PC-9 (cell line): ENCODE data around the gene PAQR4.

Experiments used
- EZH2 ChIP-seq: fragments of 200-600 bp; sonication (generic); IDR thresholded peaks from 2 replicates; pipeline ENCODE4 v1.8.0; 2017; ENCODE audit warnings: antibody characterized with exemption, low read depth
- TF ChIP-seq, protein P1 (sequence below): fragments of 200-600 bp; sonication (generic); conservative IDR thresholded peaks from 2 replicates; pipeline ENCODE4 v1.6.1; 2017; ENCODE audit warnings: mixed run types, antibody characterized with exemption, mild to moderate bottlenecking, moderate library complexity

DNA sequence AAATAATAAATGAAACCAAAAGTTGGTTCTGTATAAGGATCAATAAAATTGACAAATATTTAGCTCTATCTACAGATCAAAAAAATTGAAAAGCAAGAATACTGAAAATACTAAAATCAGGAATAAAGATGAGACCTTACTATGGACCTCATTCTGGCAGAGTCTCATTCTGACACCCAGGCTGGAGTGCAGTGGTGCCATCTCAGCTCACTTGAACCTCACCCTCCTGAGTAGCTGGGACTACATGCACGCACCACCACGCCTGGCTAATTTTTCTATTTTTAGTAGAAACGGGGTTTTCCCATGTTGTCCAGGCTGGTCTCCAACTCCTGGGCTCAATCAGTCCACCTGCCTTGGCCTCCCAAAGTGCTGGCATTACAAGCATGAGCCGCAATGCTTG, 27.1 kb upstream of the PAQR4 start:
- TF ChIP-seq, protein P1, sequence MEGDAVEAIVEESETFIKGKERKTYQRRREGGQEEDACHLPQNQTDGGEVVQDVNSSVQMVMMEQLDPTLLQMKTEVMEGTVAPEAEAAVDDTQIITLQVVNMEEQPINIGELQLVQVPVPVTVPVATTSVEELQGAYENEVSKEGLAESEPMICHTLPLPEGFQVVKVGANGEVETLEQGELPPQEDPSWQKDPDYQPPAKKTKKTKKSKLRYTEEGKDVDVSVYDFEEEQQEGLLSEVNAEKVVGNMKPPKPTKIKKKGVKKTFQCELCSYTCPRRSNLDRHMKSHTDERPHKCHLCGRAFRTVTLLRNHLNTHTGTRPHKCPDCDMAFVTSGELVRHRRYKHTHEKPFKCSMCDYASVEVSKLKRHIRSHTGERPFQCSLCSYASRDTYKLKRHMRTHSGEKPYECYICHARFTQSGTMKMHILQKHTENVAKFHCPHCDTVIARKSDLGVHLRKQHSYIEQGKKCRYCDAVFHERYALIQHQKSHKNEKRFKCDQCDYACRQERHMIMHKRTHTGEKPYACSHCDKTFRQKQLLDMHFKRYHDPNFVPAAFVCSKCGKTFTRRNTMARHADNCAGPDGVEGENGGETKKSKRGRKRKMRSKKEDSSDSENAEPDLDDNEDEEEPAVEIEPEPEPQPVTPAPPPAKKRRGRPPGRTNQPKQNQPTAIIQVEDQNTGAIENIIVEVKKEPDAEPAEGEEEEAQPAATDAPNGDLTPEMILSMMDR = no peak
- TF ChIP-seq EZH2 = no peak
